K562 (cell line): ENCODE results near the gene TXNRD1. TPM values are rescaled to one million over a fixed set of nuclear protein-coding genes. Genes with fewer than 3 reads are reported as not detected.

Experiments
- ARID4B ChIP-seq: sonication (generic); formaldehyde crosslinking; IDR thresholded peaks from 2 replicates; pipeline ENCODE4 v1.8.0; 2022; ENCODE audit warnings: mild to moderate bottlenecking, missing genetic modification reagents
- CXXC5 ChIP-seq: fragments of 250-450 bp; sonication (Bioruptor Pico); IDR thresholded peaks from 2 replicates; pipeline ENCODE4 v1.8.0; 2022; ENCODE audit warnings: inconsistent platforms, mild to moderate bottlenecking, moderate library complexity
- ZNF224 ChIP-seq: sonication (generic); formaldehyde crosslinking; IDR thresholded peaks from 2 replicates; pipeline ENCODE4 v1.8.0; 2022; ENCODE audit warnings: mild to moderate bottlenecking, missing genetic modification reagents
- polyA plus RNA-seq, 8 experiments: library from polyadenylated mRNA; depleted of rRNA in 4 of 8; stranded (reverse) in 5 of 8; unstranded in 3 of 8; fragments of >200 nt; fragmentation: Nextera tagmentation in 2 of 8; fragmentation: Illumina TruSeq in 1 of 8; extraction: Ambion mirVana in 2 of 8; extraction: Trizol in 1 of 8; gene quantifications; 2 replicates each; pipeline versions ENCODE4 v1.2.1 to v1.2.3, GENCODE V29; 2011 to 2014; ENCODE audit warnings: inconsistent platforms in 1 of 8, missing spikeins in 1 of 8
- total RNA-seq, 7 experiments: library from RNA; depleted of rRNA in 6 of 7; stranded (reverse); fragments of >200 nt in 6 of 7; fragmentation: Illumina TruSeq in 2 of 7; extraction: Trizol in 2 of 7; gene quantifications; 2 replicates each; pipeline versions ENCODE4 v1.2.1 to v1.2.3, GENCODE V29; 2011 to 2021; ENCODE audit warnings: low replicate concordance in 1 of 7
- TF ChIP-seq, protein P1 (sequence below): sonication (generic); formaldehyde crosslinking; IDR thresholded peaks from 2 replicates; pipeline ENCODE4 v1.8.0; 2022; ENCODE audit warnings: mild to moderate bottlenecking, missing genetic modification reagents, borderline replicate concordance

The TXNRD1 gene
- total and polyA plus RNA-seq, 9 of the 15 experiments (the other 6 are each of a cell fraction or from before 2014, with no cell fraction given) = 107 to 189 (median 146) TPM

GRCh38 chr12:104292872-104293794, 77.6 kb downstream of the TXNRD1 start (continued):
- TF ChIP-seq, protein P1, sequence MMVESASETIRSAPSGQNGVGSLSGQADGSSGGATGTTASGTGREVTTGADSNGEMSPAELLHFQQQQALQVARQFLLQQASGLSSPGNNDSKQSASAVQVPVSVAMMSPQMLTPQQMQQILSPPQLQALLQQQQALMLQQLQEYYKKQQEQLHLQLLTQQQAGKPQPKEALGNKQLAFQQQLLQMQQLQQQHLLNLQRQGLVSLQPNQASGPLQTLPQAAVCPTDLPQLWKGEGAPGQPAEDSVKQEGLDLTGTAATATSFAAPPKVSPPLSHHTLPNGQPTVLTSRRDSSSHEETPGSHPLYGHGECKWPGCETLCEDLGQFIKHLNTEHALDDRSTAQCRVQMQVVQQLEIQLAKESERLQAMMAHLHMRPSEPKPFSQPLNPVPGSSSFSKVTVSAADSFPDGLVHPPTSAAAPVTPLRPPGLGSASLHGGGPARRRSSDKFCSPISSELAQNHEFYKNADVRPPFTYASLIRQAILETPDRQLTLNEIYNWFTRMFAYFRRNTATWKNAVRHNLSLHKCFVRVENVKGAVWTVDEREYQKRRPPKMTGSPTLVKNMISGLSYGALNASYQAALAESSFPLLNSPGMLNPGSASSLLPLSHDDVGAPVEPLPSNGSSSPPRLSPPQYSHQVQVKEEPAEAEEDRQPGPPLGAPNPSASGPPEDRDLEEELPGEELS = no peak
- no peak for TF ChIP-seq ZNF224 (CRISPR knock-in tag)
- no peak for TF ChIP-seq CXXC5 (CRISPR knock-in tag)
- TF ChIP-seq ARID4B (CRISPR knock-in tag) = no peak
